PC-9 (cell line): ENCODE measurements around the gene CDNF. TPM values are rescaled to one million over a fixed set of nuclear protein-coding genes. Genes with fewer than 3 reads are reported as not detected.
"Not testable (repeated sequence)": the region's sequence is repeated elsewhere in the genome, so short reads cannot be mapped to it uniquely, and the experiment has no call there.

Experiments
- BruUV-seq: library from RNA; stranded (reverse); fragments of 400-500 nt; replicated peaks from 2 replicates; lab custom pipeline; 2021; lab: Mats Ljungman, UMichigan
- CTCF ChIA-PET: fragments of 300-600 bp; sonication (Branson Sonifier 250); formaldehyde crosslinking; loops from one replicate; lab custom pipeline; 2022; ENCODE audit warnings: antibody characterized with exemption; lab: Charles Lee
- POLR2A ChIA-PET: fragments of 300-600 bp; sonication (Branson Sonifier 250); formaldehyde crosslinking; loops from one replicate; lab custom pipeline; 2022; ENCODE audit warnings: antibody characterized with exemption; ENCODE audit not compliant: unreplicated experiment; lab: Charles Lee
- DNase-seq, 2 experiments: peaks; one replicate each; pipeline versions ENCODE4 v3.0.0 to v3.0.0-alpha.2; 2015 to 2022; ENCODE audit warnings: mixed read lengths in 1 of 2
- H2AFZ ChIP-seq: fragments of 200-600 bp; sonication (generic); 2 replicates; pipeline ENCODE4 v1.8.1; 2017; ENCODE audit warnings: antibody characterized with exemption
- H3F3A ChIP-seq: fragments of 200-600 bp; sonication (generic); 2 replicates; pipeline ENCODE4 v1.8.1; 2017; ENCODE audit warnings: antibody characterized with exemption, mild to moderate bottlenecking, low read depth; ENCODE audit not compliant: insufficient read depth
- H3K27ac ChIP-seq: fragments of 200-600 bp; sonication (generic); 2 replicates; pipeline ENCODE4 v1.6.1; 2016; ENCODE audit warnings: mixed run types
- H3K27me3 ChIP-seq: fragments of 200-600 bp; sonication (generic); 2 replicates; pipeline ENCODE4 v1.6.1; 2016; ENCODE audit warnings: low read depth, mixed run types; ENCODE audit not compliant: insufficient read depth
- H3K36me3 ChIP-seq: fragments of 200-600 bp; sonication (generic); 2 replicates; pipeline ENCODE4 v1.6.1; 2016; ENCODE audit warnings: low read depth, mixed run types
- H3K4me1 ChIP-seq: fragments of 200-600 bp; sonication (generic); replicated peaks from 2 replicates; pipeline ENCODE4 v1.6.1; 2016; ENCODE audit warnings: mixed run types; ENCODE audit not compliant: insufficient read depth
- H3K4me2 ChIP-seq: fragments of 200-600 bp; sonication (generic); 2 replicates; pipeline ENCODE4 v1.6.1; 2017; ENCODE audit warnings: mixed run types
- H3K4me3 ChIP-seq: fragments of 200-600 bp; sonication (generic); 2 replicates; pipeline ENCODE4 v1.6.1; 2016; ENCODE audit warnings: mixed run types
- H3K79me2 ChIP-seq: fragments of 200-600 bp; sonication (generic); 2 replicates; pipeline ENCODE4 v1.6.1; 2017; ENCODE audit warnings: low read depth, mixed run types
- H3K9me2 ChIP-seq: fragments of 200-600 bp; sonication (generic); 2 replicates; pipeline ENCODE4 v1.8.1; 2017; ENCODE audit warnings: mild to moderate bottlenecking; ENCODE audit not compliant: insufficient read depth
- H3K9me3 ChIP-seq: fragments of 200-600 bp; sonication (generic); 2 replicates; pipeline ENCODE4 v1.8.1; 2016; ENCODE audit warnings: low read depth; ENCODE audit not compliant: insufficient read depth
- H4K20me1 ChIP-seq: fragments of 200-600 bp; sonication (generic); 2 replicates; pipeline ENCODE4 v1.8.1; 2017; ENCODE audit not compliant: insufficient read depth
- EZH2 ChIP-seq: fragments of 200-600 bp; sonication (generic); IDR thresholded peaks from 2 replicates; pipeline ENCODE4 v1.8.0; 2017; ENCODE audit warnings: antibody characterized with exemption, low read depth
- intact Hi-C: fragments of 100-400 bp; cut with micrococcal nuclease; formaldehyde crosslinking; loops from one replicate; pipeline ENCODE4 v1.10.0; 2022; ENCODE audit not compliant: unreplicated experiment
- total RNA-seq: library from RNA; stranded (reverse); gene quantifications from 2 replicates; pipeline ENCODE4 v1.2.3, GENCODE V29; 2021
- TF ChIP-seq, protein P1 (sequence below): fragments of 200-600 bp; sonication (generic); conservative IDR thresholded peaks from 2 replicates; pipeline ENCODE4 v1.6.1; 2017; ENCODE audit warnings: mixed run types, antibody characterized with exemption, mild to moderate bottlenecking, moderate library complexity

Gene CDNF
- total RNA-seq, 1 experiment from 2014 or later: 0.48 TPM

DNA sequence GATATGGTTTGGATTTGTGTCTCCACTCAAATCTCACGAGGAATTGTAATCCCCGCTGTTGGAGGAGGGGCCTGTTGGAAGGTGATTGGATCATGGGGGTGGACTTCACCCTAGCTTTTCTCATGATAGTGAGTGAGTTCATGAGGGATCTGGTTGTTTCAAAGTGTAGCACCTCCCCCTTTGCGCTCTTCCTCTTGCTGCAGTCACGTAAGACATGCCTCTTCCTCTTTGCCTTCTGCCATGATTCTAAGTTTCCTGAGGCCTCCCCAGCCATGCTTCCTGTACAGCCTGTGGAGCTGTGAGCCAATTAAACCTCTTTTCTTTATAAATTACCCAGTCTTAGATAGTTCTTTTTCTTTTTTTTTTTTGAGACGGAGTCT, 17.1 kb downstream of the CDNF start:
- no peak overlapping the region for H3K4me3 ChIP-seq
- DNase-seq: no peak
- H3K4me1 ChIP-seq: peaks cover 28% of the 10 kb centered on the region
- H2AFZ ChIP-seq: no peak overlapping the region
- H3F3A ChIP-seq: peaks cover 22% of the 10 kb centered on the region
- H4K20me1 ChIP-seq: no peaks in the 10 kb centered on the region
- no peaks in the 10 kb centered on the region for H3K79me2 ChIP-seq
- POLR2A ChIA-PET: interaction anchor here (0.7 kb wide), 1 partner anchor 72 kb away, joined by 3 read pairs; no protein-coding TSS in a partner anchor
- no peak overlapping the region for H3K27ac ChIP-seq
- no peak for TF ChIP-seq EZH2
- intact Hi-C loops: loop anchor here (1.0 to 5.0 kb wide), 4 partner anchors 38 to 318 kb away; no protein-coding TSS in a partner anchor
- no peak overlapping the region for H3K4me2 ChIP-seq
- H3K9me3 ChIP-seq: no peaks in the 10 kb centered on the region
- no peaks in the 10 kb centered on the region for H3K36me3 ChIP-seq
- no peaks in the 10 kb centered on the region for H3K27me3 ChIP-seq
- no peaks in the 10 kb centered on the region for H3K9me2 ChIP-seq
- no TSS peak for BruUV-seq
- CTCF ChIA-PET: no interaction called here

DNA sequence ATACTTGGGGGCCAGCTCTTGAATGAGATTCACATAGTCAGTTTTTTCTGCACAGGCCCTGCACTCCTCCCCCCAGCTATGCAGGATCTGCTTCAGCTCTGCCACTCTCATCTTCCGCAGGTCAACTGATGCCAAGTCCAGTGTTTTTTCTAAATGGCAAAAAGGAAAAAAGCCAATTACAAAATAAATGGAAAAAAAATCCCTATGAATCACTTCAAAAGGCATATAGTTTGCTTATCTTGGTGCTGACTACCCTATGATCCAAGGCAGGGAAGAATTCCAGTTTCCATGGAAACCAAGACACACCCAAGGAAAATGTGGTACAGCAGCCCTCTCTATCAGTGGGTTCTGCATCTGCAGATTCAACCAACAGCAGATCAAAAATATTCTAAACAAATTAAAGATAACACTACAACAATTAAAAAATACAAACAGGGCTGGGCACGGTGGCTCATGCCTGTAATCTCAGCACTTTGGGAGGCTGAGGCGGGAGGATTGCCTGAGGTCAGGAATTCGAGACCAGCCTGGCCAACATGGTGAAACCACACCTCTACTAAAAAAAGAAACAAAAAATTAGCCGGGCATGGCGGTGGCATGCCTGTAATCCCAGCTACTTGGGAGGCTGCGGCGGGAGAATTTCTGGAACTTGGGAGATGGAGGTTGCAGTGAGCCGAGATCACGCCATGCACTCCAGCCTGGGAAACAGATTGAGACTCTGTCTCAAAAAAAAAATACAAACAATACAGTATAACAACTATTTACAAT, 17.6 kb downstream of the CDNF start:
- no TSS peak for BruUV-seq
- no peaks in the 10 kb centered on the region for H3K9me2 ChIP-seq
- DNase-seq: peak; percentile 45 to 72
- TF ChIP-seq, protein P1, sequence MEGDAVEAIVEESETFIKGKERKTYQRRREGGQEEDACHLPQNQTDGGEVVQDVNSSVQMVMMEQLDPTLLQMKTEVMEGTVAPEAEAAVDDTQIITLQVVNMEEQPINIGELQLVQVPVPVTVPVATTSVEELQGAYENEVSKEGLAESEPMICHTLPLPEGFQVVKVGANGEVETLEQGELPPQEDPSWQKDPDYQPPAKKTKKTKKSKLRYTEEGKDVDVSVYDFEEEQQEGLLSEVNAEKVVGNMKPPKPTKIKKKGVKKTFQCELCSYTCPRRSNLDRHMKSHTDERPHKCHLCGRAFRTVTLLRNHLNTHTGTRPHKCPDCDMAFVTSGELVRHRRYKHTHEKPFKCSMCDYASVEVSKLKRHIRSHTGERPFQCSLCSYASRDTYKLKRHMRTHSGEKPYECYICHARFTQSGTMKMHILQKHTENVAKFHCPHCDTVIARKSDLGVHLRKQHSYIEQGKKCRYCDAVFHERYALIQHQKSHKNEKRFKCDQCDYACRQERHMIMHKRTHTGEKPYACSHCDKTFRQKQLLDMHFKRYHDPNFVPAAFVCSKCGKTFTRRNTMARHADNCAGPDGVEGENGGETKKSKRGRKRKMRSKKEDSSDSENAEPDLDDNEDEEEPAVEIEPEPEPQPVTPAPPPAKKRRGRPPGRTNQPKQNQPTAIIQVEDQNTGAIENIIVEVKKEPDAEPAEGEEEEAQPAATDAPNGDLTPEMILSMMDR: no peak
- H3K36me3 ChIP-seq: no peaks in the 10 kb centered on the region
- H3F3A ChIP-seq: peaks cover 22% of the 10 kb centered on the region
- no peaks in the 10 kb centered on the region for H4K20me1 ChIP-seq
- ChIA-PET POLR2A (interaction anchor here (0.7 kb wide), 1 partner anchor 72 kb away, joined by 3 read pairs; no protein-coding TSS in a partner anchor), CTCF (no interaction called here)
- peaks cover 32% of the 10 kb centered on the region for H3K4me1 ChIP-seq
- intact Hi-C loops: loop anchor here (1.0 to 5.0 kb wide), 4 partner anchors 38 to 318 kb away; no protein-coding TSS in a partner anchor
- no peak overlapping the region for H3K4me2 ChIP-seq
- H3K27me3 ChIP-seq: no peaks in the 10 kb centered on the region
- no peaks in the 10 kb centered on the region for H3K79me2 ChIP-seq
- H3K4me3 ChIP-seq: no peak overlapping the region
- H3K27ac ChIP-seq: peak overlapping the region; percentile 1; the same call in 1 of the 2 replicates
- no peak overlapping the region for H2AFZ ChIP-seq
- no peaks in the 10 kb centered on the region for H3K9me3 ChIP-seq

DNA sequence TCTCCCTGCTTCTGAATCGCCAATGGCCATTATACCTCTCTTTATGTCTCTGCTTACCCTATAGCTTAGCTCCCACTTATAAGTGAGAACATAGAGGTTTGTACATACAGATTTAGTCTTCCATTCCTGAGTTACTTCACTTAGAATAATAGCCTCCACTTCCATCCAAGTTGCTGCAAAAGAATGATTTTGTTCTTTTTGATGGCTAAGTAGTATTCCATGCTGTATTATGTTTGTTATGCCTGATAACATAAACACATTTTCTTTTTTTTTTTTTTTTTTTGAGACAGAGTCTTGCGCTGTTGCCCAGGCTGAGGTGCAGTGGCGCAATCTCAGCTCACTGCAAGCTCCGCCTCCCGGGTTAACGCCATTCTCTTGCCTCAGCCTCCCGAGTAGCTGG, 21.1 kb downstream of the CDNF start:
- peaks cover 26% of the 10 kb centered on the region for H3K4me1 ChIP-seq
- not testable (repeated sequence) for BruUV-seq

DNA sequence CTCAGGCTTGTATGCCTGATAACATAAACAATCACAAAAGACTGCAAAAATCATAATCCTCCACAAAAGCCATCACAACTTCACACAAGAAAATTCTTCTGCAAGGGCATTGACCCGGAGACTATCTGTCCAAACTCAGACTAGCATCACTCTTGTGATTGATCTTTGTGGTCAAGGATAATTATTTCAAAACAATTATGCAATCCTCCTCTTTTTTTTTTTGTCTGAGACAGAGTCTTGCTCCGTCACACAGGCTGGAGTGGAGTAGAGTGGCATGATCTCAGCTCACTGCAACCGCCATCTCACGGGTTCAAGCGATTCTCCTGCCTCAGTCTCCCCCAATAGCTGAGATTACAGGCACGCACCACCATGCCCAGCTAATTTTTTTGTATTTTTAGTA, 22.2 kb downstream of the CDNF start:
- POLR2A ChIA-PET: no interaction called here
- H3K9me2 ChIP-seq: no peaks in the 10 kb centered on the region
- no peak overlapping the region for H3K4me2 ChIP-seq
- intact Hi-C loops: no loop called here
- H3K36me3 ChIP-seq: no peaks in the 10 kb centered on the region
- no peak overlapping the region for H3K27ac ChIP-seq
- H3K4me3 ChIP-seq: no peak overlapping the region
- H4K20me1 ChIP-seq: no peaks in the 10 kb centered on the region
- peaks cover 23% of the 10 kb centered on the region for H3K4me1 ChIP-seq
- DNase-seq: no peak
- H3K79me2 ChIP-seq: no peaks in the 10 kb centered on the region
- BruUV-seq: no TSS peak
- CTCF ChIA-PET: interaction anchor here (0.6 to 0.7 kb wide), 2 partner anchors 7 to 33 kb away, joined by 4 to 7 read pairs; no protein-coding TSS in a partner anchor
- H3K9me3 ChIP-seq: no peaks in the 10 kb centered on the region
- TF ChIP-seq, protein P1: no peak
- TF ChIP-seq EZH2: no peak
- H3K27me3 ChIP-seq: no peaks in the 10 kb centered on the region
- H3F3A ChIP-seq: peaks cover 15% of the 10 kb centered on the region
- H2AFZ ChIP-seq: no peak overlapping the region

More for the DNA sequence above, 21.1 kb downstream of the CDNF start:
- H3K9me3 ChIP-seq, H3K79me2 ChIP-seq, CTCF ChIA-PET, H3K27ac ChIP-seq, H3K4me2 ChIP-seq, DNase-seq, POLR2A ChIA-PET, H2AFZ ChIP-seq, H4K20me1 ChIP-seq, H3K4me3 ChIP-seq, H3K9me2 ChIP-seq, intact Hi-C loops, H3K36me3 ChIP-seq, H3K27me3 ChIP-seq: not testable (repeated sequence)
- peaks cover 18% of the 10 kb centered on the region for H3F3A ChIP-seq
